HepG2 (cell line): ENCODE results near the gene VPS50. TPM values are rescaled to one million over a fixed set of nuclear protein-coding genes. Genes with fewer than 3 reads are reported as not detected.

Experiments
- ATF1 ChIP-seq: IDR thresholded peaks from 2 replicates; pipeline ENCODE4 v1.6.1; 2016; ENCODE audit warnings: mild to moderate bottlenecking, control low read depth
- CEBPB ChIP-seq: IDR thresholded peaks from 2 replicates; pipeline ENCODE4 v1.6.1; 2011; ENCODE audit warnings: low read depth, low read length, improper control_type of control experiment, borderline replicate concordance
- ESRRA ChIP-seq: sonication (generic); formaldehyde crosslinking; IDR thresholded peaks from 2 replicates; pipeline ENCODE4 v1.5.1; 2020; ENCODE audit warnings: mild to moderate bottlenecking, low read depth, missing genetic modification reagents
- GLI4 ChIP-seq: sonication (generic); formaldehyde crosslinking; IDR thresholded peaks from 2 replicates; pipeline ENCODE4 v1.5.1; 2020; ENCODE audit warnings: missing genetic modification reagents, mild to moderate bottlenecking, moderate library complexity, borderline replicate concordance
- IRF1 ChIP-seq: sonication (generic); formaldehyde crosslinking; IDR thresholded peaks from 2 replicates; pipeline ENCODE4 v1.4.0; 2020; ENCODE audit warnings: low read depth, mild to moderate bottlenecking, missing genetic modification reagents
- KAT2B ChIP-seq: fragments of 150-350 bp; IDR thresholded peaks from 2 replicates; pipeline ENCODE4 v1.6.1; 2014; ENCODE audit warnings: low read depth, low read length, borderline replicate concordance
- RBM39 ChIP-seq: fragments of 200-400 bp; formaldehyde crosslinking; IDR thresholded peaks from one replicate; pipeline ENCODE4 v1.6.1; 2018; ENCODE audit warnings: antibody characterized with exemption, mild to moderate bottlenecking, low read depth, low read length; ENCODE audit not compliant: poor library complexity, severe bottlenecking
- ZBTB39 ChIP-seq: sonication (generic); formaldehyde crosslinking; IDR thresholded peaks from 2 replicates; pipeline ENCODE4 v1.5.0; 2020; ENCODE audit warnings: missing genetic modification reagents
- ZHX2 ChIP-seq, 2 experiments: sonication (generic) in 1 of 2; formaldehyde crosslinking in 1 of 2; IDR thresholded peaks; 2 replicates each; pipeline versions ENCODE4 v1.6.1 to v1.9.0; 2014 to 2022; ENCODE audit warnings: antibody characterized with exemption in 1 of 2, borderline replicate concordance in 1 of 2, inconsistent platforms in 1 of 2, low read depth in 1 of 2, missing genetic modification reagents in 1 of 2
- ZKSCAN5 ChIP-seq: sonication (generic); formaldehyde crosslinking; IDR thresholded peaks from 2 replicates; pipeline ENCODE4 v1.5.1; 2020; ENCODE audit warnings: mild to moderate bottlenecking, missing genetic modification reagents
- ZNF160 ChIP-seq: sonication (generic); formaldehyde crosslinking; IDR thresholded peaks from 2 replicates; pipeline ENCODE4 v1.8.0; 2022; ENCODE audit warnings: mild to moderate bottlenecking, inconsistent platforms, missing genetic modification reagents
- ZNF432 ChIP-seq: sonication (generic); formaldehyde crosslinking; IDR thresholded peaks from 2 replicates; pipeline ENCODE4 v1.5.0; 2020; ENCODE audit warnings: missing genetic modification reagents, mild to moderate bottlenecking, borderline replicate concordance
- ZNF510 ChIP-seq: sonication (generic); formaldehyde crosslinking; IDR thresholded peaks from 2 replicates; pipeline ENCODE4 v1.4.0; 2020; ENCODE audit warnings: low read depth, mild to moderate bottlenecking, missing genetic modification reagents
- ZNF549 ChIP-seq: sonication (generic); formaldehyde crosslinking; IDR thresholded peaks from 2 replicates; pipeline ENCODE4 v1.5.0; 2020; ENCODE audit warnings: missing genetic modification reagents
- ZNF605 ChIP-seq: sonication (generic); formaldehyde crosslinking; IDR thresholded peaks from 2 replicates; pipeline ENCODE4 v1.8.0; 2022; ENCODE audit warnings: mild to moderate bottlenecking, missing genetic modification reagents
- ZNF713 ChIP-seq: sonication (generic); formaldehyde crosslinking; IDR thresholded peaks from 2 replicates; pipeline ENCODE4 v1.4.0; 2020; ENCODE audit warnings: mild to moderate bottlenecking, missing genetic modification reagents
- ZNF816 ChIP-seq: sonication (generic); formaldehyde crosslinking; IDR thresholded peaks from 2 replicates; pipeline ENCODE4 v1.8.0; 2022; ENCODE audit warnings: missing genetic modification reagents, mild to moderate bottlenecking, borderline replicate concordance
- polyA plus RNA-seq, 8 experiments: library from polyadenylated mRNA; depleted of rRNA in 3 of 8; stranded (reverse) in 7 of 8; unstranded in 1 of 8; fragments of >200 nt; fragmentation: Illumina TruSeq in 4 of 8; extraction: Trizol in 4 of 8; gene quantifications; 2 replicates each; pipeline versions ENCODE4 v1.2.1 to v1.2.3, GENCODE V29; 2011 to 2016; ENCODE audit warnings: low read depth in 4 of 8, missing spikeins in 1 of 8, mixed read lengths in 1 of 8; ENCODE audit not compliant: insufficient read depth in 1 of 8
- total RNA-seq, 5 experiments: library from RNA; depleted of rRNA; stranded (reverse); fragments of >200 nt; fragmentation: Illumina TruSeq; extraction: Trizol; gene quantifications; 2 replicates each; pipeline ENCODE4 v1.2.3, GENCODE V29; 2016; ENCODE audit warnings: low read depth in 1 of 5
- TF ChIP-seq, protein P1 (sequence below): sonication (generic); formaldehyde crosslinking; IDR thresholded peaks from 2 replicates; pipeline ENCODE4 v1.8.0; 2022; ENCODE audit warnings: missing genetic modification reagents, mild to moderate bottlenecking, borderline replicate concordance

Gene VPS50
- total and polyA plus RNA-seq, 2 of the 13 experiments (the other 11 are each of a cell fraction or from before 2014, with no cell fraction given): 10.3 to 20.4 TPM

GRCh38 chr7:93231799-93232672 is at the start of gene VPS50 (continued):
- no peak for TF ChIP-seq KAT2B
- TF ChIP-seq ZHX2 (IDR thresholded peaks at IDR 0.05; ENCODE audit: low read depth): peak; percentile 54; the same call in 1 of the 2 replicates
- TF ChIP-seq ZHX2 (CRISPR knock-in tag; IDR thresholded peaks at IDR 0.05; ENCODE audit: borderline replicate concordance): no peak
- TF ChIP-seq IRF1 (CRISPR knock-in tag): no peak
- no peak for TF ChIP-seq ZBTB39 (CRISPR knock-in tag)
- no peak for TF ChIP-seq ZNF432
- no peak for TF ChIP-seq ZNF816 (CRISPR knock-in tag)
- no peak for TF ChIP-seq ZNF605 (CRISPR knock-in tag)
- TF ChIP-seq GLI4 (CRISPR knock-in tag): no peak
- TF ChIP-seq ZNF713 (CRISPR knock-in tag): no peak
- TF ChIP-seq, protein P1, sequence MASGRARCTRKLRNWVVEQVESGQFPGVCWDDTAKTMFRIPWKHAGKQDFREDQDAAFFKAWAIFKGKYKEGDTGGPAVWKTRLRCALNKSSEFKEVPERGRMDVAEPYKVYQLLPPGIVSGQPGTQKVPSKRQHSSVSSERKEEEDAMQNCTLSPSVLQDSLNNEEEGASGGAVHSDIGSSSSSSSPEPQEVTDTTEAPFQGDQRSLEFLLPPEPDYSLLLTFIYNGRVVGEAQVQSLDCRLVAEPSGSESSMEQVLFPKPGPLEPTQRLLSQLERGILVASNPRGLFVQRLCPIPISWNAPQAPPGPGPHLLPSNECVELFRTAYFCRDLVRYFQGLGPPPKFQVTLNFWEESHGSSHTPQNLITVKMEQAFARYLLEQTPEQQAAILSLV (CRISPR knock-in tag): no peak
- no peak for TF ChIP-seq CEBPB
- TF ChIP-seq ZNF160 (CRISPR knock-in tag): no peak
- no peak for TF ChIP-seq RBM39
- TF ChIP-seq ZKSCAN5 (CRISPR knock-in tag): no peak
- TF ChIP-seq ESRRA (CRISPR knock-in tag): no peak
- peak; percentile 79 for TF ChIP-seq ATF1 (CRISPR knock-in tag)
- TF ChIP-seq ZNF510 (CRISPR knock-in tag): 0 out of 2 replicates have a peak, but pooled peaks have one; percentile 29
- TF ChIP-seq ZNF549 (CRISPR knock-in tag): no peak
